ENCODE data around the gene CARMIL3. TPM values are rescaled to one million over a fixed set of nuclear protein-coding genes. Genes with fewer than 3 reads are reported as not detected.
"Not testable (repeated sequence)": the region's sequence is repeated elsewhere in the genome, so short reads cannot be mapped to it uniquely, and the experiment has no call there.

Gene CARMIL3
- total RNA-seq, 1 donor from 2014 or later: not detected

DNA sequence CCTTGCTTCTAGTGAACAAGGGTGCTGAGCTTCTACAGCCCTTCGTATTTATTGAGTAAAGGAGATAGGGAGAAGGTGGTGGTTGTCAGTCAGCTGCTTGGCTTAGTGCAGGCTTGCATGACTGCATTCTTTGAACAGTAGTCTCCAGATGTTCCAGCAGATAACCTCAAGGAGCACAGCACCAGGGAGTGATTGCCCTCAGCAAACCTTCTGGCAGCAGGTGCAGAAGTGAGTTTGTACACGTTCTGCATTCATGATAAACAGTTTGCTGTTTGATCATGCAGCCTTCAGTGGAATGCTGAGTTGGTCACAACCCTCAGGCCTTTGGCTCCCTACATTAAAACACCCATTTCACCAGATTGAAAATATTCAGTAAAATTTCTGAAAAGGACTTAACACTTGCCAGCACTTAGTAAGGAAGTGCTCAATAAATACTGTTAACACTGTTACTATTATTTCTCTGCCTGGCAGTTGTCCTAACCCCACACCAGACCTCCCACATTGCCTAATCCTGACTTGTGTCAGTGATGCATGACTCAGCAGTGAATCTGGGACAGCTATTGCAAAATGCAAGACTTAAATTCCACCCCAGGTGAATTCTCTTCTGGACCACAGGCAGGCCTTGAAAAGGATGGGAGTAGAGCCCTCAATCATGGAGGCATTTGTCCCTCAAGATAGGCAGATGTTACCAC lies 18.9 kb upstream of the CARMIL3 start:
- no peaks in the 10 kb centered on the region for H3K27me3 ChIP-seq (ENCODE audit: control insufficient read depth, insufficient read depth, low read length)
- FAIRE-seq (no peak), DNase-seq (ENCODE audit: low read depth) (peak; percentile 96)
- TF ChIP-seq, protein P1, sequence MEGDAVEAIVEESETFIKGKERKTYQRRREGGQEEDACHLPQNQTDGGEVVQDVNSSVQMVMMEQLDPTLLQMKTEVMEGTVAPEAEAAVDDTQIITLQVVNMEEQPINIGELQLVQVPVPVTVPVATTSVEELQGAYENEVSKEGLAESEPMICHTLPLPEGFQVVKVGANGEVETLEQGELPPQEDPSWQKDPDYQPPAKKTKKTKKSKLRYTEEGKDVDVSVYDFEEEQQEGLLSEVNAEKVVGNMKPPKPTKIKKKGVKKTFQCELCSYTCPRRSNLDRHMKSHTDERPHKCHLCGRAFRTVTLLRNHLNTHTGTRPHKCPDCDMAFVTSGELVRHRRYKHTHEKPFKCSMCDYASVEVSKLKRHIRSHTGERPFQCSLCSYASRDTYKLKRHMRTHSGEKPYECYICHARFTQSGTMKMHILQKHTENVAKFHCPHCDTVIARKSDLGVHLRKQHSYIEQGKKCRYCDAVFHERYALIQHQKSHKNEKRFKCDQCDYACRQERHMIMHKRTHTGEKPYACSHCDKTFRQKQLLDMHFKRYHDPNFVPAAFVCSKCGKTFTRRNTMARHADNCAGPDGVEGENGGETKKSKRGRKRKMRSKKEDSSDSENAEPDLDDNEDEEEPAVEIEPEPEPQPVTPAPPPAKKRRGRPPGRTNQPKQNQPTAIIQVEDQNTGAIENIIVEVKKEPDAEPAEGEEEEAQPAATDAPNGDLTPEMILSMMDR (IDR thresholded peaks at IDR 0.05; ENCODE audit: insufficient read depth, low read length, severe bottlenecking): no peak
- no peak overlapping the region for H3K4me3 ChIP-seq (ENCODE audit: low read depth, low read length)
- H3K36me3 ChIP-seq (ENCODE audit: control insufficient read depth, insufficient read depth, low read length): no peaks in the 10 kb centered on the region

DNA sequence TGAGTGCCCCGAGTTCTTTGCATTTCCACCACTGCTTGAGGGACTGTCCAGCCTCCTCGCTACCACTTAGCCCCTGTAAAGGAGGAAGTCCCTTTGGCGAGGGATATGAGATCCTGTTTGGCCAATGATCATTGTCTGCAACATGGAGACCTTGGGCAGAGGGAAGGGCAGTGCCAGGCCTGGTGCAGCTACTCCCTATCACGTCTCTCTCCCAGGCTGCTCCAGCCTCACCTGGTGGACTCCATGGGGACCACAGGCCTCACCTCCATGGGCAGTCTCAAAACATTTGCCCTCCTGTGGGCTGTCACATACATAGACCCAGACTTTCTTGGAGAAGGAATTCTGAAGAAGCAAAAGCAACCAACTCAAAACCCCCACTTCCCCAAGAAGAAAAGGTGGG lies 16.0 kb upstream of the CARMIL3 start:
- not testable (repeated sequence) for DNase-seq (ENCODE audit: low read depth); H3K36me3 ChIP-seq (ENCODE audit: control insufficient read depth, insufficient read depth, low read length); H3K27me3 ChIP-seq (ENCODE audit: control insufficient read depth, insufficient read depth, low read length); FAIRE-seq
- peak overlapping the region; percentile 47 for H3K4me3 ChIP-seq (ENCODE audit: low read depth, low read length)

DNA sequence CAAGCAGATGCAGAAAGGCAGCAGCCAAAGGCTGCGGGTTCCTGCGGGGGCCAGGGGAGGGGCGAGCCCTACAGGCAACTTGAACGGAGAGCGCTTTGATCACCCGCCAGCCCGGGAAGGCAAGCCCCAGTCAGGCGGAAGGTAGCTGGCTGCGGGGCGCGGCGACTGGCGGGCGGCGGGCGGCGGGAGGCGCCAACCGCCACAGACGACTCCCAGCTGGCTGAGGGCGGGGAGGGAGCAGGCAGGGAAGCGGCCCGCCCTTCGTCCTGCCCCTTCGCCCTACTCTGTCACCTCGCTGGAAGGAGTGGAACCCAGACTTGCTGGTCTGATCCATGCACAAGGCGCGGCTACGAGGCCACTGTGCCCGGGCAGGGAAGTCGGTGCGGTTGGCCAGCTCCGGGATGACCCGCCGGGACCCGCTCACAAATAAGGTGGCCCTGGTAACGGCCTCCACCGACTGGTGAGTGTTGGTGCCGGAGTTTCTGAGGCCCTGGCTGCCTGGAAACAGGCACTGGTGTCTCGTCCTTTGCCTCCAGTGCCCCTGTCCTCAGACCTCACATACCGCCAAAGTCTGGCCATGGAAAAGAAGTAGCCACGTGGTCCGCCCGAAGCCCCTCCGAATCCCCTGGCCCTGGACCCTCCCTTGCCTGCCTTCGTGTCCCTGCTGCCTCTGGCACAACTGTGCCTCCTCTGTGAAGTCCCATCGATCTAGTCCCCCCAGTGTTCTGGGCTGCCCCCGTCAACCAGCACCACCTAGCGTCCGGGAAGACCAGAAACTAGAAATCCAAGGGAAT lies 15.4 kb upstream of the CARMIL3 start:
- Histone ChIP-seq H3K36me3 (ENCODE audit: control insufficient read depth, insufficient read depth, low read length) (no peaks in the 10 kb centered on the region), H3K27me3 (ENCODE audit: control insufficient read depth, insufficient read depth, low read length) (no peaks in the 10 kb centered on the region), H3K4me3 (ENCODE audit: low read depth, low read length) (peak overlapping the region; percentile 47)
- DNase-seq (ENCODE audit: low read depth) (peak; percentile 60), FAIRE-seq (no peak)
- TF ChIP-seq, protein P1 (IDR thresholded peaks at IDR 0.05; ENCODE audit: insufficient read depth, low read length, severe bottlenecking): peak; percentile 73

DNA sequence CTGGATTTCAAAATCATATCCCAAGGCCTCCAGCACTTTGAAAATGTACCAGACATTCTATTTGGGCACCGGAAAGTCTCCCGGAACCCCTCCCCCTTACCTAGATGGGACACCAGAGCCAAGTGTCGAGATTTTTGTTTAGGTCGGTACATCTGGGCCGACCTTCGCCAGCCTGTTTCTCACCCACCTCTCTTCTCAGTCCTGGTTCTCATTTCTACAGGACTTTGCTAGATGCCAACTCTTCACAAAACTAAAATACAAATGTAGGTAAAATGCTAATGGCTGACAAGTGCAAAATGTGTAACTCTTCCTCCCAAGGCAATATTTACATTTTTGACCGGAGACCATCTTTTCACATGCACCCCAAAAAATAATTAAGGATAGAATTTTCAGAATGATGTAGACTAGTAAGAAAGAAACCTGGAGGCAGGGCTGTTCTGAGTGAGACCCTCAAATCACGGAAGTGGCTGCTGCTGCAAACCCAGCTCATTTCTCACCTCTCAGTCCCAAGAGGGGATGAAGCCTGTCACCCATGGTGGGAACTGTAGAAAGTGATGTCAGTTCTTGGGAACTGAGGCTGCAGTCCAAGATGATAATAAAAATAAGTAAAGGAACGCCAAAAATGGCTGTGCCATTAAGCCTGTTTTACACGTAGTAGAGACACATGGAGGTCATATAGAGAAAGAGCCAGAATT lies 14.7 kb upstream of the CARMIL3 start:
- not testable (repeated sequence) for FAIRE-seq; H3K27me3 ChIP-seq (ENCODE audit: control insufficient read depth, insufficient read depth, low read length); DNase-seq (ENCODE audit: low read depth); H3K36me3 ChIP-seq (ENCODE audit: control insufficient read depth, insufficient read depth, low read length)
- peak overlapping the region; percentile 47 for H3K4me3 ChIP-seq (ENCODE audit: low read depth, low read length)

DNA sequence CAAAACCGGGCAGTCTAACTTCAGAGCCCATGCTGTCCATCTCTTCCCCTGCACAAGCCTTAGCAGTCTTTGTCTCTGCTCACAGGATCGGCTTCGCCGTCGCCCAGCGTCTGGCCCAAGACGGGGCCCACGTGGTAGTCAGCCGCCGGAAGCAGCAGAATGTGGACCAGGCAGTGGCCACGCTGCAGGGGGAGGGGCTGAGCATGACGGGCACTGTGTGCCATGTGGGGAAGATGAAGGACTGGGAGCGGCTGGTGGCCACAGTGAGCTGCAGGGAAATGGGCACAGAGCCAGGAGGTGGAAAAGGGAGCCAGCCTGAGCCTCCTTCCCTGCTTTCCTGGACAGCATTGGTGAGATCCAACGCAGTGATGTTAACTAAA lies 14.2 kb upstream of the CARMIL3 start:
- DNase-seq (ENCODE audit: low read depth) (no peak), FAIRE-seq (no peak)
- no peaks in the 10 kb centered on the region for H3K27me3 ChIP-seq (ENCODE audit: control insufficient read depth, insufficient read depth, low read length)
- H3K36me3 ChIP-seq (ENCODE audit: control insufficient read depth, insufficient read depth, low read length): no peaks in the 10 kb centered on the region
- TF ChIP-seq, protein P1 (IDR thresholded peaks at IDR 0.05; ENCODE audit: insufficient read depth, low read length, severe bottlenecking): no peak
- no peak overlapping the region for H3K4me3 ChIP-seq (ENCODE audit: low read depth, low read length)

DNA sequence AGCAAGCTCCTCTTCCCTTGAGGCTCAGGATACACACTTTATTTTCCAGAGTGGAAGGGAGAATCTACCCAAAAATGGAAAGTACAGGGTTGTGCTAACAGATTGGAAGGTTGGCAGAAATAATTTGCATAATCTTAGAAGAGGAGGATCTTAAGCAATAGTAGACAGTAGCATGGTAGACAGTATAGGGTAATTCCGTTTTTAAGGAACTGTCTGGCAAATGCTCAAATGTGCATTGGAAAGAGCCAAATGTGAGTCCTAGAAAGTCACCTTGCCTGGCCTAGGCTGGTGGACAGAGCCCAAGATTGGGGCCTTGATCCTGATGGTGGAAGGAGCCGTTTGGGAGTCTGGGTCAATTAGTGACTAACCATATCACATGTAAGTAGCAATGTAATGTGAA lies 13.1 kb upstream of the CARMIL3 start:
- no peak for FAIRE-seq
- Histone ChIP-seq H3K4me3 (ENCODE audit: low read depth, low read length) (no peak overlapping the region), H3K27me3 (ENCODE audit: control insufficient read depth, insufficient read depth, low read length) (no peaks in the 10 kb centered on the region), H3K36me3 (ENCODE audit: control insufficient read depth, insufficient read depth, low read length) (no peaks in the 10 kb centered on the region)
- TF ChIP-seq, protein P1 (IDR thresholded peaks at IDR 0.05; ENCODE audit: insufficient read depth, low read length, severe bottlenecking): no peak
- DNase-seq (ENCODE audit: low read depth): no peak

Measured in bronchial epithelial cell (primary cell).